ENCODE data around the gene ATG12. TPM values are rescaled to one million over a fixed set of nuclear protein-coding genes. Genes with fewer than 3 reads are reported as not detected.

ATG12 gene
- total and polyA plus RNA-seq, 2 experiments from 2014 or later, result 52.6 to 109 TPM

- peaks cover 12% of the 10 kb centered on the region; the same call in 2 of the 3 replicates for H3K4me1 Mint-ChIP-seq
- TF ChIP-seq ZNF462 (CRISPR knock-in tag; IDR thresholded peaks at IDR 0.05), result no peak
- TF ChIP-seq JUNB (IDR thresholded peaks at IDR 0.05; ENCODE audit: unreplicated experiment), result no peak
- TF ChIP-seq, protein P1, sequence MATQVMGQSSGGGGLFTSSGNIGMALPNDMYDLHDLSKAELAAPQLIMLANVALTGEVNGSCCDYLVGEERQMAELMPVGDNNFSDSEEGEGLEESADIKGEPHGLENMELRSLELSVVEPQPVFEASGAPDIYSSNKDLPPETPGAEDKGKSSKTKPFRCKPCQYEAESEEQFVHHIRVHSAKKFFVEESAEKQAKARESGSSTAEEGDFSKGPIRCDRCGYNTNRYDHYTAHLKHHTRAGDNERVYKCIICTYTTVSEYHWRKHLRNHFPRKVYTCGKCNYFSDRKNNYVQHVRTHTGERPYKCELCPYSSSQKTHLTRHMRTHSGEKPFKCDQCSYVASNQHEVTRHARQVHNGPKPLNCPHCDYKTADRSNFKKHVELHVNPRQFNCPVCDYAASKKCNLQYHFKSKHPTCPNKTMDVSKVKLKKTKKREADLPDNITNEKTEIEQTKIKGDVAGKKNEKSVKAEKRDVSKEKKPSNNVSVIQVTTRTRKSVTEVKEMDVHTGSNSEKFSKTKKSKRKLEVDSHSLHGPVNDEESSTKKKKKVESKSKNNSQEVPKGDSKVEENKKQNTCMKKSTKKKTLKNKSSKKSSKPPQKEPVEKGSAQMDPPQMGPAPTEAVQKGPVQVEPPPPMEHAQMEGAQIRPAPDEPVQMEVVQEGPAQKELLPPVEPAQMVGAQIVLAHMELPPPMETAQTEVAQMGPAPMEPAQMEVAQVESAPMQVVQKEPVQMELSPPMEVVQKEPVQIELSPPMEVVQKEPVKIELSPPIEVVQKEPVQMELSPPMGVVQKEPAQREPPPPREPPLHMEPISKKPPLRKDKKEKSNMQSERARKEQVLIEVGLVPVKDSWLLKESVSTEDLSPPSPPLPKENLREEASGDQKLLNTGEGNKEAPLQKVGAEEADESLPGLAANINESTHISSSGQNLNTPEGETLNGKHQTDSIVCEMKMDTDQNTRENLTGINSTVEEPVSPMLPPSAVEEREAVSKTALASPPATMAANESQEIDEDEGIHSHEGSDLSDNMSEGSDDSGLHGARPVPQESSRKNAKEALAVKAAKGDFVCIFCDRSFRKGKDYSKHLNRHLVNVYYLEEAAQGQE (IDR thresholded peaks at IDR 0.05; ENCODE audit: unreplicated experiment), result no peak
- TF ChIP-seq, protein P2, sequence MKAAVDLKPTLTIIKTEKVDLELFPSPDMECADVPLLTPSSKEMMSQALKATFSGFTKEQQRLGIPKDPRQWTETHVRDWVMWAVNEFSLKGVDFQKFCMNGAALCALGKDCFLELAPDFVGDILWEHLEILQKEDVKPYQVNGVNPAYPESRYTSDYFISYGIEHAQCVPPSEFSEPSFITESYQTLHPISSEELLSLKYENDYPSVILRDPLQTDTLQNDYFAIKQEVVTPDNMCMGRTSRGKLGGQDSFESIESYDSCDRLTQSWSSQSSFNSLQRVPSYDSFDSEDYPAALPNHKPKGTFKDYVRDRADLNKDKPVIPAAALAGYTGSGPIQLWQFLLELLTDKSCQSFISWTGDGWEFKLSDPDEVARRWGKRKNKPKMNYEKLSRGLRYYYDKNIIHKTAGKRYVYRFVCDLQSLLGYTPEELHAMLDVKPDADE (IDR thresholded peaks at IDR 0.05), result no peak
- TF ChIP-seq POLR2AphosphoS5 (IDR thresholded peaks at IDR 0.05; ENCODE audit: low read depth), result no peak
- no peak for TF ChIP-seq EZH2 (IDR thresholded peaks at IDR 0.05; ENCODE audit: low read depth, unreplicated experiment)
- TF ChIP-seq EZH2phosphoT487 (IDR thresholded peaks at IDR 0.05; ENCODE audit: unreplicated experiment), result no peak
- TF ChIP-seq CREB1 (CRISPR knock-in tag; IDR thresholded peaks at IDR 0.05; ENCODE audit: low read depth), result no peak
- TF ChIP-seq, protein P3, sequence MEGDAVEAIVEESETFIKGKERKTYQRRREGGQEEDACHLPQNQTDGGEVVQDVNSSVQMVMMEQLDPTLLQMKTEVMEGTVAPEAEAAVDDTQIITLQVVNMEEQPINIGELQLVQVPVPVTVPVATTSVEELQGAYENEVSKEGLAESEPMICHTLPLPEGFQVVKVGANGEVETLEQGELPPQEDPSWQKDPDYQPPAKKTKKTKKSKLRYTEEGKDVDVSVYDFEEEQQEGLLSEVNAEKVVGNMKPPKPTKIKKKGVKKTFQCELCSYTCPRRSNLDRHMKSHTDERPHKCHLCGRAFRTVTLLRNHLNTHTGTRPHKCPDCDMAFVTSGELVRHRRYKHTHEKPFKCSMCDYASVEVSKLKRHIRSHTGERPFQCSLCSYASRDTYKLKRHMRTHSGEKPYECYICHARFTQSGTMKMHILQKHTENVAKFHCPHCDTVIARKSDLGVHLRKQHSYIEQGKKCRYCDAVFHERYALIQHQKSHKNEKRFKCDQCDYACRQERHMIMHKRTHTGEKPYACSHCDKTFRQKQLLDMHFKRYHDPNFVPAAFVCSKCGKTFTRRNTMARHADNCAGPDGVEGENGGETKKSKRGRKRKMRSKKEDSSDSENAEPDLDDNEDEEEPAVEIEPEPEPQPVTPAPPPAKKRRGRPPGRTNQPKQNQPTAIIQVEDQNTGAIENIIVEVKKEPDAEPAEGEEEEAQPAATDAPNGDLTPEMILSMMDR (conservative IDR thresholded peaks at IDR 0.05; ENCODE audit: low read depth in 2 of 2), result no peak
- TF ChIP-seq ZNF331 (CRISPR knock-in tag; IDR thresholded peaks at IDR 0.05; ENCODE audit: low read depth), result no peak
- TF ChIP-seq ZNF114 (CRISPR knock-in tag; IDR thresholded peaks at IDR 0.05), result no peak
- TF ChIP-seq NANOG (IDR thresholded peaks at IDR 0.05; ENCODE audit: borderline replicate concordance), result no peak
- Histone ChIP-seq H2AFZ (no peak overlapping the region), H3K9me2 (ENCODE audit: insufficient read depth) (peaks cover 7% of the 10 kb centered on the region), H3K27ac (ENCODE audit: low read depth) (no peak overlapping the region), H3K27me3 (ENCODE audit: insufficient read depth) (peaks cover 4% of the 10 kb centered on the region), H3K36me3 (ENCODE audit: insufficient read depth) (no peaks in the 10 kb centered on the region), H3K4me1 (ENCODE audit: insufficient read depth) (no peaks in the 10 kb centered on the region; the same call in 1 of the 2 replicates), H3K79me2 (replicated peaks; ENCODE audit: insufficient read depth) (no peaks in the 10 kb centered on the region), H4K20me1 (replicated peaks; ENCODE audit: insufficient read depth) (no peaks in the 10 kb centered on the region), H3F3A (replicated peaks; ENCODE audit: low read depth) (no peaks in the 10 kb centered on the region), H3K4me2 (no peak overlapping the region), H3K4me3 (no peak overlapping the region)
- H3K9me3 Mint-ChIP-seq, result peaks cover 13% of the 10 kb centered on the region
- no peak for ATAC-seq
- peaks cover 5% of the 10 kb centered on the region for H3K27me3 Mint-ChIP-seq (ENCODE audit: insufficient read depth, low read depth, poor library complexity)
- H3K36me3 Mint-ChIP-seq (ENCODE audit: low read depth), result peaks cover 3% of the 10 kb centered on the region; the same call in 1 of the 3 replicates
- no peak overlapping the region for H3K4me3 Mint-ChIP-seq
- DNase-seq (ENCODE audit: low spot score), result no peak
- H3K27ac Mint-ChIP-seq, result no peak overlapping the region
Measured at GRCh38 chr5:115820846-115821245, 20.5 kb downstream of the ATG12 start.

All from GM23338 (cell line).